IPS DF 6.9 (cell line): Measurements from ENCODE around the gene CDH8.
"Not testable (repeated sequence)": the region's sequence is repeated elsewhere in the genome, so short reads cannot be mapped to it uniquely, and the experiment has no call there.

ENCODE experiments used
- DNase-seq: peaks from one replicate; pipeline ENCODE4 v3.0.0-alpha.2; 2013; ENCODE audit warnings: low read depth, low spot score
- H3K27ac ChIP-seq: one replicate; pipeline ENCODE4 v1.5.1; 2013; ENCODE audit warnings: low read length, control low read depth
- H3K27me3 ChIP-seq: 2 replicates; pipeline ENCODE4 v1.6.1; 2013; ENCODE audit warnings: mild to moderate bottlenecking, low read length; ENCODE audit not compliant: control insufficient read depth, insufficient read depth
- H3K36me3 ChIP-seq: 2 replicates; pipeline ENCODE4 v1.6.1; 2013; ENCODE audit warnings: low read length; ENCODE audit not compliant: control insufficient read depth, insufficient read depth
- H3K4me1 ChIP-seq: 2 replicates; pipeline ENCODE4 v1.6.1; 2013; ENCODE audit warnings: low read length; ENCODE audit not compliant: control insufficient read depth, insufficient read depth
- H3K4me3 ChIP-seq: 2 replicates; pipeline ENCODE4 v1.5.1; 2013; ENCODE audit warnings: mild to moderate bottlenecking, low read length
- H3K9me3 ChIP-seq: 2 replicates; pipeline ENCODE4 v1.6.1; 2013; ENCODE audit warnings: low read length, inconsistent platforms; ENCODE audit not compliant: control insufficient read depth, insufficient read depth
- WGBS: extraction: QIAGEN DNeasy Blood & Tissue Kit; methylation state at CpG from one replicate; pipeline ENCODE4 v1.1.7; 2013; ENCODE audit warnings: mixed read lengths, missing lambda C conversion rate; ENCODE audit not compliant: insufficient read length, insufficient coverage; 5-methylcytosine and 5-hydroxymethylcytosine counted together

The CDH8 gene

GRCh38 chr16:61797296-61797795, 238.9 kb downstream of the CDH8 start:
- Histone ChIP-seq H3K4me1 (no peaks in the 10 kb centered on the region), H3K4me3 (no peak overlapping the region), H3K36me3 (no peaks in the 10 kb centered on the region), H3K9me3 (no peaks in the 10 kb centered on the region), H3K27ac (no peak overlapping the region), H3K27me3 (no peaks in the 10 kb centered on the region)
- WGBS = no CpG with 5 or more reads among the region's 3 CpGs
- DNase-seq = no peak

DNA sequence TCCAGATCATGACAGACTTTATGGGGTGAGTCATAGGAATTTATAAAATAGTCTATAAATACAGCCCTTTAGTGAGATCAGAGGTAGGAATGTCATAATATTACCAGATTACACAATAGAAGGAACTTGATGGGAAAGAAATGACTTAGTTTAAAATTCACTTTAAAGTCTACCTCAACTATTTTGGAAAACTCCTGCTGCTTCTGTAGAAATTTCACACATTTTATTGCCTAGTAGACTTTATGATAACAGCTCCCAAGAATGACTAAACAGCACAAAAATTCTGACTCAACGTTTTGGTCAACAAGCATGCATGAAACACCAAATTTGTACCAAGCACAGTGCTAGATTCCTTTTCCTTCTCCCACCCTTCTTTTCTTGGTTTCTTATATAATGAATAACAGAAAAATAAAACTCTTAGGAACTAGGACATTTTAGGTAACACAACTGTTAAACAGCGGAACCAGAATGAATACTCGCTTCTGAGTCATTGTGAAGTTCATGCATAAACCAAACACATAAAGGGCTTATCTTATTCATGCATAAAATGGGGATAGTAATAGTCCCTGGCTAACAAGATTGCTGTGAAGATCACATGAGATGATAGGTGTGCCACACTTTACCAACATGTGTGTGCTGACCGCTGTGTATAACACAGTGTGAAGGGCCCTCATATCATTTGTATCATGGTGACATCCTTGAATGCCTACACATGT, 243.9 kb downstream of the CDH8 start:
- no peak overlapping the region for H3K27ac ChIP-seq
- WGBS = no CpG with 5 or more reads among the region's 4 CpGs

GRCh38 chr16:61791464-61791863, 244.8 kb downstream of the CDH8 start:
- WGBS = no CpG with 5 or more reads among the region's 2 CpGs
- Histone ChIP-seq H3K9me3 (no peaks in the 10 kb centered on the region), H3K36me3 (no peaks in the 10 kb centered on the region), H3K27ac (no peak overlapping the region), H3K4me1 (no peaks in the 10 kb centered on the region), H3K27me3 (no peaks in the 10 kb centered on the region), H3K4me3 (no peak overlapping the region)
- no peak for DNase-seq

More for the DNA sequence above, 243.9 kb downstream of the CDH8 start:
- Histone ChIP-seq H3K4me3 (no peak overlapping the region), H3K36me3 (no peaks in the 10 kb centered on the region), H3K27me3 (no peaks in the 10 kb centered on the region), H3K4me1 (no peaks in the 10 kb centered on the region), H3K9me3 (no peaks in the 10 kb centered on the region)
- DNase-seq = no peak

- not testable (repeated sequence) for H3K4me1 ChIP-seq, H3K9me3 ChIP-seq, DNase-seq, H3K27me3 ChIP-seq, H3K36me3 ChIP-seq, H3K27ac ChIP-seq, H3K4me3 ChIP-seq
- no CpG with 5 or more reads among the region's 16 CpGs for WGBS
These were observed 254.4 kb downstream of the CDH8 start for GRCh38 chr16:61781855-61782254.

GRCh38 chr16:61780161-61780560, 256.1 kb downstream of the CDH8 start:
- Histone ChIP-seq H3K4me1 (peaks cover 1% of the 10 kb centered on the region; the same call in 1 of the 2 replicates), H3K27me3 (no peaks in the 10 kb centered on the region), H3K36me3 (no peaks in the 10 kb centered on the region), H3K27ac (no peak overlapping the region), H3K9me3 (no peaks in the 10 kb centered on the region), H3K4me3 (no peak overlapping the region)
- WGBS = no CpG with 5 or more reads among the region's 1 CpG
- DNase-seq = no peak

GRCh38 chr16:61770301-61770700, 265.9 kb downstream of the CDH8 start:
- H3K36me3 ChIP-seq = no peaks in the 10 kb centered on the region
- no peaks in the 10 kb centered on the region for H3K27me3 ChIP-seq
- no peaks in the 10 kb centered on the region for H3K9me3 ChIP-seq
- no peaks in the 10 kb centered on the region for H3K4me1 ChIP-seq
- no peak for DNase-seq
- no peak overlapping the region for H3K4me3 ChIP-seq
- WGBS = no CpG with 5 or more reads among the region's 1 CpG
- no peak overlapping the region for H3K27ac ChIP-seq

- Histone ChIP-seq H3K4me1 (no peaks in the 10 kb centered on the region), H3K9me3 (no peaks in the 10 kb centered on the region), H3K4me3 (no peak overlapping the region), H3K36me3 (no peaks in the 10 kb centered on the region), H3K27me3 (no peaks in the 10 kb centered on the region), H3K27ac (no peak overlapping the region)
- no peak for DNase-seq
- no CpG with 5 or more reads among the region's 2 CpGs for WGBS
These were observed 272.2 kb downstream of the CDH8 start for GRCh38 chr16:61763991-61764390.

DNA sequence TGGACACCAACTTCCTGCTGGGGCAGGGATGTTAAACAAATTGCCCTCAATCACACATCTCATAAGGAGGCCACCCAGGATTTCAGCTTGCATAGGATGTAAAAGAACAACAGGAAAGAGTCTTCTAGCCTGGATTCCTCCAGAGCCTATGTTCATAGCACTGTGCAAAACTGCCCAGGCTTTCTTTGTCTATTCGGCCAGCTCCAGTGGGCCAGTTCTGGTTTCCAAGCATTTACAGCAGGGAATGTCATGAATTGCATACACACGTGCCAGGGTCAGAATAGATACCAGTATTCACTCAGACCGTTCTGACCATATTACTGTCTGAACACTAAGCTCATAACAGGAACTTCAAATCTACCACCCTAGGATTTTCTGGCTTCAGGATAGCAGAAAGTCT, 273.2 kb downstream of the CDH8 start:
- no peak for DNase-seq
- H3K4me3 ChIP-seq = no peak overlapping the region
- H3K36me3 ChIP-seq = no peaks in the 10 kb centered on the region
- no peak overlapping the region for H3K27ac ChIP-seq
- H3K27me3 ChIP-seq = no peaks in the 10 kb centered on the region
- no peaks in the 10 kb centered on the region for H3K9me3 ChIP-seq
- H3K4me1 ChIP-seq = no peaks in the 10 kb centered on the region
- WGBS = no CpG with 5 or more reads among the region's 3 CpGs

GRCh38 chr16:61730997-61731396, 305.2 kb downstream of the CDH8 start:
- Histone ChIP-seq H3K27ac (no peak overlapping the region), H3K36me3 (no peaks in the 10 kb centered on the region), H3K27me3 (no peaks in the 10 kb centered on the region), H3K9me3 (no peaks in the 10 kb centered on the region), H3K4me1 (peaks cover 1% of the 10 kb centered on the region; the same call in 1 of the 2 replicates), H3K4me3 (no peak overlapping the region)
- WGBS = no CpG with 5 or more reads among the region's 1 CpG
- DNase-seq = peak; percentile 5

GRCh38 chr16:61726701-61727100, 309.5 kb downstream of the CDH8 start:
- Histone ChIP-seq H3K36me3 (no peaks in the 10 kb centered on the region), H3K27me3 (no peaks in the 10 kb centered on the region), H3K4me1 (peaks cover 1% of the 10 kb centered on the region; the same call in 1 of the 2 replicates), H3K9me3 (no peaks in the 10 kb centered on the region), H3K27ac (no peak overlapping the region), H3K4me3 (no peak overlapping the region)
- DNase-seq = no peak
- no CpG with 5 or more reads among the region's 3 CpGs for WGBS

- no peaks in the 10 kb centered on the region for H3K27me3 ChIP-seq
These were observed 310.1 kb downstream of the CDH8 start for GRCh38 chr16:61726125-61726524.

More at GRCh38 chr16:61726125-61726524, 310.1 kb downstream of the CDH8 start:
- Histone ChIP-seq H3K27ac (no peak overlapping the region), H3K4me1 (peaks cover 1% of the 10 kb centered on the region; the same call in 1 of the 2 replicates), H3K9me3 (no peaks in the 10 kb centered on the region), H3K36me3 (no peaks in the 10 kb centered on the region), H3K4me3 (no peak overlapping the region)
- no peak for DNase-seq
